DND-41 (cell line): Measurements from ENCODE around the gene PLEKHS1.
"Not testable (repeated sequence)": the region's sequence is repeated elsewhere in the genome, so short reads cannot be mapped to it uniquely, and the experiment has no call there.

Experiments used
- ATAC-seq: fragments of 200-7000 bp; cut with Tn5 transposase; 3 replicates; pipeline ENCODE4 v1.9.1; 2021; ENCODE audit warnings: low read depth; ENCODE audit not compliant: insufficient read depth
- DNase-seq: peaks from one replicate; pipeline ENCODE4 v3.0.0-alpha.2; 2020
- H2AFZ ChIP-seq: 2 replicates; pipeline ENCODE4 v1.6.0; 2012; ENCODE audit warnings: low read depth, low read length
- H3K27ac ChIP-seq: 2 replicates; pipeline ENCODE4 v1.5.1; 2012; ENCODE audit warnings: low read length, inconsistent platforms
- H3K27me3 ChIP-seq: fragments of 200-600 bp; sonication (generic); 2 replicates; pipeline ENCODE4 v1.6.0; 2012; ENCODE audit warnings: low read length, mild to moderate bottlenecking, inconsistent platforms; ENCODE audit not compliant: insufficient read depth, poor library complexity
- H3K36me3 ChIP-seq: 2 replicates; pipeline ENCODE4 v1.5.1; 2012; ENCODE audit warnings: low read length, inconsistent platforms; ENCODE audit not compliant: insufficient read depth
- H3K4me1 ChIP-seq: 2 replicates; pipeline ENCODE4 v1.5.1; 2012; ENCODE audit warnings: mild to moderate bottlenecking, low read length; ENCODE audit not compliant: insufficient read depth
- H3K4me2 ChIP-seq: 2 replicates; pipeline ENCODE4 v1.6.0; 2012; ENCODE audit warnings: mild to moderate bottlenecking, moderate library complexity, low read length, inconsistent platforms; ENCODE audit not compliant: insufficient read depth
- H3K4me3 ChIP-seq, 2 experiments: fragments of 200-600 bp in 1 of 2; shearing (Covaris generic) in 1 of 2; 2 replicates each; pipeline ENCODE4 v1.5.1; 2012 to 2016; ENCODE audit warnings: inconsistent platforms in 2 of 2, low read length in 2 of 2, mild to moderate bottlenecking in 2 of 2, low read depth in 1 of 2, moderate library complexity in 1 of 2
- H3K79me2 ChIP-seq: 2 replicates; pipeline ENCODE4 v1.6.0; 2012; ENCODE audit warnings: low read length, inconsistent platforms; ENCODE audit not compliant: insufficient read depth
- H3K9ac ChIP-seq: 2 replicates; pipeline ENCODE4 v1.6.0; 2012; ENCODE audit warnings: low read depth, mild to moderate bottlenecking, inconsistent platforms, low read length, moderate library complexity
- H3K9me3 ChIP-seq: 2 replicates; pipeline ENCODE4 v1.5.1; 2012; ENCODE audit warnings: low read length, moderate library complexity, mild to moderate bottlenecking, inconsistent platforms; ENCODE audit not compliant: insufficient read depth, severe bottlenecking
- H4K20me1 ChIP-seq: 2 replicates; pipeline ENCODE4 v1.6.0; 2012; ENCODE audit warnings: low read length; ENCODE audit not compliant: insufficient read depth
- CTCF ChIP-seq: IDR thresholded peaks from 2 replicates; pipeline ENCODE4 v1.5.1; 2012; ENCODE audit warnings: borderline replicate concordance, low read length, moderate library complexity, mild to moderate bottlenecking; ENCODE audit not compliant: poor library complexity, severe bottlenecking; ENCODE audit errors: extremely low read depth
- EZH2 ChIP-seq: IDR thresholded peaks from 3 replicates; pipeline ENCODE4 v1.6.1; 2012; ENCODE audit warnings: borderline replicate concordance, low read depth, mild to moderate bottlenecking, moderate library complexity, low read length, inconsistent platforms; ENCODE audit not compliant: severe bottlenecking

PLEKHS1 gene

GRCh38 chr10:113802997-113803396 lies 51.5 kb downstream of the PLEKHS1 start:
- Histone ChIP-seq H4K20me1 (no peaks in the 10 kb centered on the region), H3K4me3 (no peak overlapping the region), H2AFZ (no peak overlapping the region), H3K4me1 (no peaks in the 10 kb centered on the region), H3K9ac (no peak overlapping the region), H3K36me3 (no peaks in the 10 kb centered on the region), H3K79me2 (no peaks in the 10 kb centered on the region), H3K4me2 (no peak overlapping the region), H3K9me3 (no peaks in the 10 kb centered on the region), H3K27me3 (peaks cover 19% of the 10 kb centered on the region), H3K27ac (no peak overlapping the region)
- TF ChIP-seq CTCF (no peak), EZH2 (no peak)
- ATAC-seq = no peak
- DNase-seq = no peak

GRCh38 chr10:113806503-113806902 lies 55.0 kb downstream of the PLEKHS1 start:
- Histone ChIP-seq H3K4me2 (no peak overlapping the region), H3K4me3 (no peak overlapping the region), H3K4me1 (no peaks in the 10 kb centered on the region), H3K9ac (no peak overlapping the region), H3K27me3 (peaks cover 22% of the 10 kb centered on the region), H3K79me2 (no peaks in the 10 kb centered on the region), H4K20me1 (no peaks in the 10 kb centered on the region), H2AFZ (no peak overlapping the region), H3K36me3 (no peaks in the 10 kb centered on the region), H3K27ac (no peak overlapping the region), H3K9me3 (no peaks in the 10 kb centered on the region)
- DNase-seq (no peak), ATAC-seq (no peak)
- no peak for TF ChIP-seq CTCF
- no peak for TF ChIP-seq EZH2

- H3K27me3 ChIP-seq = peaks cover 22% of the 10 kb centered on the region
- no peak for ATAC-seq
- H3K9me3 ChIP-seq = no peaks in the 10 kb centered on the region
- H3K36me3 ChIP-seq = no peaks in the 10 kb centered on the region
- H3K4me2 ChIP-seq = no peak overlapping the region
- no peak overlapping the region for H2AFZ ChIP-seq
- H3K79me2 ChIP-seq = no peaks in the 10 kb centered on the region
- no peak overlapping the region for H3K9ac ChIP-seq
- H3K4me3 ChIP-seq = no peak overlapping the region
- no peak for DNase-seq
- TF ChIP-seq EZH2 (no peak), CTCF (no peak)
- H3K4me1 ChIP-seq = no peaks in the 10 kb centered on the region
- H3K27ac ChIP-seq = no peak overlapping the region
- H4K20me1 ChIP-seq = no peaks in the 10 kb centered on the region
Observed at GRCh38 chr10:113808168-113808567, 56.7 kb downstream of the PLEKHS1 start.

GRCh38 chr10:113814700-113815099 lies 63.2 kb downstream of the PLEKHS1 start:
- not testable (repeated sequence) for ATAC-seq, H3K79me2 ChIP-seq, H3K27me3 ChIP-seq, H3K36me3 ChIP-seq, H3K4me3 ChIP-seq, H3K27ac ChIP-seq, H2AFZ ChIP-seq, H3K4me2 ChIP-seq, H3K9ac ChIP-seq, H4K20me1 ChIP-seq, H3K9me3 ChIP-seq, H3K4me1 ChIP-seq, DNase-seq
